Ovary (tissue), 9 donors: ENCODE measurements around the gene CCDC50. TPM values are rescaled to one million over a fixed set of nuclear protein-coding genes. Genes with fewer than 3 reads are reported as not detected.

Experiments used
- DNase-seq, 5 donors: peaks; one replicate each; pipeline ENCODE4 v3.0.0-alpha.2; 2019 to 2020
- H3K27ac ChIP-seq, 2 donors: fragments of 200-600 bp; one replicate each; pipeline versions ENCODE4 v1.5.1 to v1.8.0; 2019 to 2022
- H3K27me3 ChIP-seq: fragments of 200-600 bp; one replicate; pipeline ENCODE4 v1.8.0; 2022
- H3K36me3 ChIP-seq: fragments of 200-600 bp; sonication (generic); one replicate; pipeline ENCODE4 v1.5.1; 2019
- H3K4me1 ChIP-seq: one replicate; pipeline ENCODE4 v1.8.1; 2013; ENCODE audit warnings: mild to moderate bottlenecking, moderate library complexity; ENCODE audit not compliant: insufficient read depth
- H3K4me3 ChIP-seq: fragments of 200-600 bp; sonication (generic); one replicate; pipeline ENCODE4 v1.5.1; 2017
- H3K9me3 ChIP-seq, 2 donors: fragments of 200-600 bp in 1 of 2; sonication (generic) in 1 of 2; one replicate each; pipeline versions ENCODE4 v1.5.1 to v1.8.1; 2013 to 2019; ENCODE audit warnings: mild to moderate bottlenecking in 1 of 2, moderate library complexity in 1 of 2
- EP300 ChIP-seq: sonication (generic); formaldehyde crosslinking; IDR thresholded peaks from one replicate; pipeline ENCODE4 v1.6.1; 2017; ENCODE audit warnings: antibody characterized with exemption
- POLR2A ChIP-seq: fragments of 450-650 bp; IDR thresholded peaks from one replicate; pipeline ENCODE4 v1.6.1; 2017; ENCODE audit warnings: antibody characterized with exemption, mild to moderate bottlenecking, moderate library complexity
- WGBS, 3 donors: extraction: QIAGEN DNeasy Blood & Tissue Kit in 1 of 3; methylation state at CpG; one replicate each; pipeline versions ENCODE4 v1.1.5 to v1.1.7; 2013 to 2017; 5-methylcytosine and 5-hydroxymethylcytosine counted together
- intact Hi-C, 4 donors: fragments of 100-400 bp; cut with DNase I; formaldehyde crosslinking; loops; one replicate each; pipeline versions ENCODE4 v1.11.0 to v1.15.1; 2022 to 2023
- polyA plus RNA-seq, 2 donors: library from polyadenylated mRNA; stranded (reverse); fragments of 200-250 nt in 1 of 2; fragments of 350-450 nt in 1 of 2; fragmentation: Illumina TruSeq in 1 of 2; extraction: RNeasy Lipid Tissue Mini Kit (QIAGEN cat#74804) in 1 of 2; gene quantifications; one replicate each; pipeline ENCODE4 v1.2.3, GENCODE V29; 2013 to 2014
- total RNA-seq, 7 donors: library from RNA; depleted of rRNA in 2 of 7; stranded (reverse); fragments of >200 nt in 2 of 7; fragmentation: NEBNext Ultra II Directional in 3 of 7; extraction: Animal tissue kit (Norgen Biotek cat#: 25700) in 3 of 7; gene quantifications; one replicate each; pipeline versions ENCODE4 v1.1.0 to v1.2.4, GENCODE V29; 2016 to 2023
- TF ChIP-seq, protein P1 (sequence below), 3 donors: fragments of 450-650 bp in 2 of 3; fragments of 200-600 bp in 1 of 3; IDR thresholded peaks; one replicate each; pipeline versions ENCODE4 v1.5.1 to v1.8.0; 2016 to 2022; ENCODE audit warnings: antibody characterized with exemption in 3 of 3, mild to moderate bottlenecking in 1 of 3
- donor health status: DM: no; HTN: no; CAD: no; lungs with moderate emphysema.
- donor health status: DM: no; HTN: no; CAD: no.
- donor health status: Bipolar disorder and iron deficiency.
- donor health status: DM: yes; HTN: yes; CAD: no.
- donor health status: DM: no; HTN: no; CAD: no.
- donor health status: DM: yes; HTN: yes; CAD: no.

Gene CCDC50
- total and polyA plus RNA-seq, 9 donors: 39.6 to 85.9 (median 75.2) TPM

DNA sequence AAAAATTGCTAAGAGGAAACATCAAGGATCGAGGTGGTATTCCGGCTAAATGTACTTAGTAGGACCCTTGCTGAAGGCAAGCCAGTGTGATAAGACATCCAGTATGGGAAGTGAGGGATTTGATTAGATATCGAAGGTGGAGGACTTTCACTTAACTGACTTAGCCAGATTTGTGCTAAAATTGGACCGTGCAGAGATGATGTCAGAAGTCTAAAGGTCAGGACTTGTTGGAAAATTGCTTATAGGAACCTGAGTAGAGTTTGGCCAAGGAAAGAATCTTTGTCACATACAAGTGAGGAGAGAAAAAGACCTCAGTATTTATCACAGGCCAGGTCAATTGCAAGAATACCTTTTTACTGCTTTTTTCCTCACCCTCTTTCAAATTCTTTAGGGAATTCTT is 100.9 kb downstream of the CCDC50 start:
- TF ChIP-seq POLR2A (no peak), EP300 (no peak)
- TF ChIP-seq, protein P1, sequence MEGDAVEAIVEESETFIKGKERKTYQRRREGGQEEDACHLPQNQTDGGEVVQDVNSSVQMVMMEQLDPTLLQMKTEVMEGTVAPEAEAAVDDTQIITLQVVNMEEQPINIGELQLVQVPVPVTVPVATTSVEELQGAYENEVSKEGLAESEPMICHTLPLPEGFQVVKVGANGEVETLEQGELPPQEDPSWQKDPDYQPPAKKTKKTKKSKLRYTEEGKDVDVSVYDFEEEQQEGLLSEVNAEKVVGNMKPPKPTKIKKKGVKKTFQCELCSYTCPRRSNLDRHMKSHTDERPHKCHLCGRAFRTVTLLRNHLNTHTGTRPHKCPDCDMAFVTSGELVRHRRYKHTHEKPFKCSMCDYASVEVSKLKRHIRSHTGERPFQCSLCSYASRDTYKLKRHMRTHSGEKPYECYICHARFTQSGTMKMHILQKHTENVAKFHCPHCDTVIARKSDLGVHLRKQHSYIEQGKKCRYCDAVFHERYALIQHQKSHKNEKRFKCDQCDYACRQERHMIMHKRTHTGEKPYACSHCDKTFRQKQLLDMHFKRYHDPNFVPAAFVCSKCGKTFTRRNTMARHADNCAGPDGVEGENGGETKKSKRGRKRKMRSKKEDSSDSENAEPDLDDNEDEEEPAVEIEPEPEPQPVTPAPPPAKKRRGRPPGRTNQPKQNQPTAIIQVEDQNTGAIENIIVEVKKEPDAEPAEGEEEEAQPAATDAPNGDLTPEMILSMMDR (IDR thresholded peaks at IDR 0.05): no peak
- no peak for DNase-seq
- intact Hi-C loops: no loop called here
- Histone ChIP-seq H3K4me3 (no peak overlapping the region), H3K36me3 (no peaks in the 10 kb centered on the region), H3K9me3 (no peaks in the 10 kb centered on the region), H3K27ac (no peak overlapping the region), H3K4me1 (no peaks in the 10 kb centered on the region), H3K27me3 (no peaks in the 10 kb centered on the region)
- 68% methylated on average over 4 of the region's 4 CpGs for WGBS, 3 donors

GRCh38 chr3:191431160-191431822 is 102.1 kb downstream of the CCDC50 start:
- no peak for DNase-seq
- Histone ChIP-seq H3K4me3 (no peak overlapping the region), H3K27ac (no peak overlapping the region), H3K27me3 (no peaks in the 10 kb centered on the region), H3K4me1 (no peaks in the 10 kb centered on the region), H3K9me3 (no peaks in the 10 kb centered on the region), H3K36me3 (no peaks in the 10 kb centered on the region)
- 73 to 93% (median 87%) methylated on average over 5 of the region's 5 CpGs for WGBS, 3 donors
- intact Hi-C loops: no loop called here
- no peak for TF ChIP-seq POLR2A
- no peak for TF ChIP-seq EP300
- TF ChIP-seq, protein P1 (IDR thresholded peaks at IDR 0.05): no peak

GRCh38 chr3:191432162-191432561 is 103.0 kb downstream of the CCDC50 start:
- DNase-seq: no peak
- TF ChIP-seq POLR2A: no peak
- TF ChIP-seq EP300: no peak
- TF ChIP-seq, protein P1 (IDR thresholded peaks at IDR 0.05): no peak
- Histone ChIP-seq H3K36me3 (no peaks in the 10 kb centered on the region), H3K27ac (no peak overlapping the region), H3K4me3 (no peak overlapping the region), H3K27me3 (no peaks in the 10 kb centered on the region), H3K9me3 (no peaks in the 10 kb centered on the region), H3K4me1 (no peaks in the 10 kb centered on the region)
- 86 to 93% (median 91%) methylated on average over 5 of the region's 5 CpGs for WGBS, 3 donors
- intact Hi-C loops: no loop called here

DNA sequence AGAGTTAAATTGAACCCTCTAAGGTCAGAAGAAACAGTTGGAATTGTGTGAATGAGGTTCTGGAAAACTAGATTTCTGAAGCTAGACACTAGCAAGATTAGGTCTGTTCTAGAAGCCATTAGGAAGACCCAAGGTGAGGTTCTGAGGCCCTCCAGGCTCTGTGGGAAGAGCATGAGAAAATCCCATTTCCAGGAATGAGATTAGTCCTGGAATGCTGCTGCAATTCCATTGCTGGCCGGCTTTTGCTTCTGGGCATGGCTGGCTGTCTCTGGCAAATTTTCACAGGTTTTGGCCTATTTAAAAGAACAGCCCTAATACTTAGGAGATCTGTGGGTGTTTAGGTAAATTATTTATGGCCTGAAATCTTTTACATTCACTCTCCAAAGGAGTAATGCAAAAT is 104.8 kb downstream of the CCDC50 start:
- Histone ChIP-seq H3K36me3 (no peaks in the 10 kb centered on the region), H3K27me3 (no peaks in the 10 kb centered on the region), H3K27ac (no peak overlapping the region), H3K9me3 (no peaks in the 10 kb centered on the region), H3K4me1 (no peaks in the 10 kb centered on the region), H3K4me3 (no peak overlapping the region)
- DNase-seq: no peak
- 59 to 81% (median 80%) methylated on average over 1 of the region's 1 CpG for WGBS, 3 donors
- intact Hi-C loops: no loop called here
- TF ChIP-seq, protein P1 (IDR thresholded peaks at IDR 0.05): no peak
- TF ChIP-seq POLR2A (no peak), EP300 (no peak)
